Right cardiac atrium (tissue), 5 donors: Measurements from ENCODE around the gene NECAB2. TPM values are rescaled to one million over a fixed set of nuclear protein-coding genes. Genes with fewer than 3 reads are reported as not detected.
A peak's percentile ranks its signal among the peaks of the same experiment; 100 is the strongest.

Source experiments
- ATAC-seq, 2 donors: fragments of 200-7000 bp; cut with Tn5 transposase; one replicate each; pipeline versions ENCODE4 v1.8.0 to v1.9.1; 2020; ENCODE audit warnings: moderate library complexity in 2 of 2, mild to moderate bottlenecking in 1 of 2
- DNase-seq, 3 donors: peaks; one replicate each; pipeline ENCODE4 v3.0.0-alpha.2; 2020
- H3K27ac ChIP-seq: one replicate; pipeline ENCODE4 v1.5.1; 2013; ENCODE audit warnings: mild to moderate bottlenecking, low read length, control low read depth, moderate library complexity
- H3K27me3 ChIP-seq: one replicate; pipeline ENCODE4 v1.6.1; 2013; ENCODE audit not compliant: control insufficient read depth, insufficient read depth
- H3K4me1 ChIP-seq: one replicate; pipeline ENCODE4 v1.6.1; 2013; ENCODE audit warnings: low read length; ENCODE audit not compliant: control insufficient read depth, insufficient read depth
- H3K4me3 ChIP-seq: one replicate; pipeline ENCODE4 v1.5.1; 2013; ENCODE audit warnings: low read length, control low read depth
- H3K9me3 ChIP-seq: one replicate; pipeline ENCODE4 v1.6.1; 2013; ENCODE audit warnings: low read length; ENCODE audit not compliant: control insufficient read depth
- WGBS: extraction: QIAGEN DNeasy Blood & Tissue Kit; methylation state at CpG from one replicate; pipeline ENCODE4 v1.1.7; 2013; 5-methylcytosine and 5-hydroxymethylcytosine counted together
- intact Hi-C, 4 donors: fragments of 100-400 bp; cut with DNase I; formaldehyde crosslinking; loops; one replicate each; pipeline versions ENCODE4 v1.11.0 to v1.14.0; 2022 to 2023
- polyA plus RNA-seq: library from polyadenylated mRNA; stranded (reverse); fragments of 200-250 nt; gene quantifications from one replicate; pipeline ENCODE4 v1.2.3, GENCODE V29; 2013
- total RNA-seq, 4 donors: library from RNA; stranded (reverse); fragmentation: NEBNext Ultra II Directional; extraction: Animal tissue kit (Norgen Biotek cat#: 25700); gene quantifications; one replicate each; pipeline ENCODE4 v1.2.1, GENCODE V29; 2021
- donor health status: healthy with polysubstance abuse.
- donor health status: DM: no; HTN: yes; CAD: no.
- donor health status: DM: no; HTN: no; CAD: no.
- donor health status: DM: no; HTN: yes; CAD: no; lungs with severe emphysema.
- donor health status: DM: yes; HTN: yes; CAD: no.

The NECAB2 gene
- total and polyA plus RNA-seq, 5 donors: 0.28 to 1.8 (median 1.7) TPM

DNA sequence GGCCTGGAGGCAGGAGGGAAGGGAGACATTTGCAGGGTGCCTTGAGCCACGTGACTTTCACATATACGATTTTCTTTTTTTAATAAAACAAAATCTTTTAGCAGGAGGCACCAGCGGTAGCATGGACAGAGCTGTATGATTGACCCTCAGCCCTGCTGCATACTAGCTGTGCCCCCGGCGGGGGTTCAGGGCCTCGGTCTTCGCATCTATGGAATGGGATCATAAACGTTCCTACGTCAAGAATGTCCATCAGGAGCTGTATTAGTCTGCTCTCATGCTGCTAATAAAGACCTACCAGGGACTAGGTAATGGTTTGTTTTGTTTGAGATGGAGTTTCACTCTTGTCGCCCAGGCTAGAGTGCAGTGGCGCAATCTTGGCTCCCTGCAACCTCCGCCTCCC lies 47.4 kb downstream of the NECAB2 start:
- DNase-seq: no peak
- H3K27ac ChIP-seq: no peak overlapping the region
- no peak overlapping the region for H3K4me3 ChIP-seq
- no peak for ATAC-seq
- no peaks in the 10 kb centered on the region for H3K27me3 ChIP-seq
- intact Hi-C loops: no loop called here
- H3K4me1 ChIP-seq: no peaks in the 10 kb centered on the region
- H3K9me3 ChIP-seq: no peaks in the 10 kb centered on the region
- 85% methylated on average over 12 of the region's 12 CpGs for WGBS

DNA sequence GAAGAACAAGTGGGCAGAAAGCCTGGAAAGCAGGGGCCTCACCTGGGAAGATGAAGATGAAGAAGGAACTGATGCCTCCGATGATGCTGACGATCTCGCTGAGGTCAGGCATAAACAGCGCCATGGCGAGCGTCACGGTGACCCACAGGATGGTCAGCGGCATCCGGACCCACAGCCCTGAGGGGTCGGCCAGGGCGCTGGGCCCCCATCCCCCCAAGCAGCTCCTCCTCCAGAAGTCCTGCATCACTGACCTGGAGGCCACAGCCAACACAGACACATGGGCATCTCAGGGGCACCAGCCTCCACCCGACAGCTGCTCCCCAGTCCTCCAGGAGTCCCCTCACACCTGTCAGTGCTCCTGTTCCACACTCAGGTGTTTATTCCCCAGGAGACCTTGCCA lies 48.4 kb downstream of the NECAB2 start:
- DNase-seq: no peak
- intact Hi-C loops: no loop called here
- 91% methylated on average over 12 of the region's 12 CpGs for WGBS
- H3K27ac ChIP-seq: no peak overlapping the region
- H3K4me3 ChIP-seq: no peak overlapping the region
- H3K9me3 ChIP-seq: no peaks in the 10 kb centered on the region
- H3K4me1 ChIP-seq: no peaks in the 10 kb centered on the region
- no peaks in the 10 kb centered on the region for H3K27me3 ChIP-seq
- ATAC-seq: no peak

DNA sequence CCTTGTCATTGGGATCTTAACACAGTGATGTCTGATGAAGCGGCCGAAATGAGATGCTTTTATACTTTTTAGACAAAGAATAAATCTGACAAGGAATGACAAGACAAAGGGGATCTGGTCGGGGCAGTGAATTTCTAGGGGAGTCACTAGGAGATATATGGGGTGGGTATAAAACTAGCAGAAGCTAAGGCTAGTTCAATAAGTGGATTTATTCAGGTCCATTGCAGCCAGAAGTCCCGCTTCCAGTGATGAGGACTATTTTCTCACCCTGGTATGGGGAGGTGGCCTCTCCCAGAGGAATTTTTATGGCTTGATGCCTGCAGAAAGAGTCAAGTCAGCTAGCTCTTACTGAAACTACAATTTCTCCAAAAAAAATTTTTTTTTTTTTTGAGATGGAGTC lies 50.7 kb downstream of the NECAB2 start:
- H3K27me3 ChIP-seq: no peaks in the 10 kb centered on the region
- intact Hi-C loops: no loop called here
- H3K9me3 ChIP-seq: no peaks in the 10 kb centered on the region
- H3K27ac ChIP-seq: no peak overlapping the region
- no peak overlapping the region for H3K4me3 ChIP-seq
- DNase-seq (no peak), ATAC-seq (no peak)
- WGBS: 85% methylated on average over 4 of the region's 4 CpGs
- H3K4me1 ChIP-seq: no peaks in the 10 kb centered on the region

DNA sequence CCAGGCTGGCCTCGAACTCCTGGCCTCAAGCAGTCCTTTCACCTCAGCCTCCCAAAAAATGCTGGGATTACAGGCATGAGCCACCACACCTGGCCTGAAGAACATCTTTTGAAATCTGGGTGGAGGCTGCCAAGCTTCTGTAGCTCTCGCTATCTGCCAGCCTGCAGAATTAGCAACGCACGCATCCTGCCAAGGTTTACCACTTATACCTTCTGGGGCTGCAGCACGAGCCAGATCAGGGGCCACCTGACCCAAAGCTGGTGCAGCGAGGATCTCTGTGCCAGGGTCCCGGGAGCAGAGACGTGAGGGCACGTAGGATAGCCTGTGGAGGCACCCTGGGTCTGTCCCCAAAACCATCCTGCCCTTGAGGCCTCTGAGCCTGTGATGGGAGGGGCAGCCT lies 52.3 kb downstream of the NECAB2 start:
- no peak overlapping the region for H3K4me3 ChIP-seq
- H3K27me3 ChIP-seq: no peaks in the 10 kb centered on the region
- 77% methylated on average over 9 of the region's 9 CpGs for WGBS
- H3K27ac ChIP-seq: no peak overlapping the region
- no peaks in the 10 kb centered on the region for H3K9me3 ChIP-seq
- no peaks in the 10 kb centered on the region for H3K4me1 ChIP-seq
- ATAC-seq: peak; percentile 27 to 30
- no peak for DNase-seq
- intact Hi-C loops: no loop called here

DNA sequence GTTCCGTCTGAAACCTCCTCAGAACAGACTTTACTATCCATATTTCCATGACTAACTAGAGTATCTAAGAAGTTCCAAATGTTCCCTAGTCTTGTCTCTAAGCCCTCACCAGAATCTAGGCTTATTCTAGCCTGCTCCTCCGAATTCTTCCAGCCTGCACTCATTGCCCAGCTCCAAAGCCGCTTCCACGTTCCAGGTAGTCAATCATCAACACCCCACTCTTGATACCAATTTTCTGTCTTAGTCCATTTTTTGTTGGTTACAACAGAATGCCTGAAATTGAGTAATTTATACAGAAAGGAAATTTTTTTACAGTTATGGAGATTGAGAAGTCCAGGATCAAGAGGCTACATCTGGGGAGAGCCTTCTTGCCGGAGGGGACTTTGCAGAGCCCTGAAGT lies 53.4 kb downstream of the NECAB2 start:
- WGBS: 92% methylated on average over 5 of the region's 5 CpGs
- intact Hi-C loops: no loop called here

DNA sequence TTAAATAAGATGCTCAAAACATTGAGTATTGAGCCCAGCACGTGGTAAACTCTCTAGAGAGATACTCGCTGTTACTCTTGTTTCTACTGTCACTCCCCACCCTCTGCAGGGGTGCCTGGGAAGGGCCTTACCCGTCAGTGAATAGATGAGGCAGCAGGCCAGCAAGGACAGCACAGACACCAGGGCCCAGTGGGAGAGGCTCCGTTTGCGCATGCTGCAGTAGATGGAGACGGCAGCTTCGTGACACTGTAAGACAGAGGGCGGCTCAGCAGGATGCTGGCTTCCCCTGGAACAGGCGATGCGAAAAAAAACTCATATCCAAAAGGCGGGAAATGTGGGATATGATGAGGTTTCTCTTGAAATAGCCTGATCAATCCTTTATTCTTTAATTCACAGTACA lies 54.6 kb downstream of the NECAB2 start:
- no peaks in the 10 kb centered on the region for H3K27me3 ChIP-seq
- DNase-seq: no peak
- no peak for ATAC-seq
- H3K4me1 ChIP-seq: no peaks in the 10 kb centered on the region
- no peak overlapping the region for H3K4me3 ChIP-seq
- H3K9me3 ChIP-seq: no peaks in the 10 kb centered on the region
- intact Hi-C loops: no loop called here
- no peak overlapping the region for H3K27ac ChIP-seq
- 67% methylated on average over 11 of the region's 11 CpGs for WGBS

More for the DNA sequence above, 53.4 kb downstream of the NECAB2 start:
- Histone ChIP-seq H3K4me1 (no peaks in the 10 kb centered on the region), H3K27ac (no peak overlapping the region), H3K9me3 (no peaks in the 10 kb centered on the region), H3K27me3 (no peaks in the 10 kb centered on the region), H3K4me3 (no peak overlapping the region)
- no peak for DNase-seq
- ATAC-seq: no peak

DNA sequence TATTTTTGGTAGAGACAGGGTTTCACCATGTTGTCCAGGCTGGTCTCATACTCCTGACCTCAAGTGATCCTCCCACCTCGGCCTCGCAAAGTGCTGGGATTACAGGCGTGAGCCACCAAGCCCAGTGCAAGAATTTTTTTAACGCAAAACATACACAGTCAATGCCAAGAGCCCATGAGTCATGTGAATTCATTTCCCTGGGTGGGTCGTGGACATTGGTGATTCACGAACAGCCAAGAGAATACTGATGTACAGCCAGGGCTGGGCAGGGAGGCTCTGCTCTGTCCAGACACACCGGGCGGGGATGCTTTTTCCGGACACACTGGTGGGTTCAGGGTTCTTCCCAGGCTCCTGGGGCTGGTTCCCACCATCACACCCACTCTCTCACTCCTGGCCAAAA lies 56.8 kb downstream of the NECAB2 start:
- Histone ChIP-seq H3K4me3 (no peak overlapping the region), H3K27me3 (no peaks in the 10 kb centered on the region), H3K9me3 (no peaks in the 10 kb centered on the region), H3K27ac (no peak overlapping the region), H3K4me1 (no peaks in the 10 kb centered on the region)
- ATAC-seq (peak; percentile 35 to 38), DNase-seq (no peak)
- WGBS: 63% methylated on average over 9 of the region's 9 CpGs
- intact Hi-C loops: no loop called here

DNA sequence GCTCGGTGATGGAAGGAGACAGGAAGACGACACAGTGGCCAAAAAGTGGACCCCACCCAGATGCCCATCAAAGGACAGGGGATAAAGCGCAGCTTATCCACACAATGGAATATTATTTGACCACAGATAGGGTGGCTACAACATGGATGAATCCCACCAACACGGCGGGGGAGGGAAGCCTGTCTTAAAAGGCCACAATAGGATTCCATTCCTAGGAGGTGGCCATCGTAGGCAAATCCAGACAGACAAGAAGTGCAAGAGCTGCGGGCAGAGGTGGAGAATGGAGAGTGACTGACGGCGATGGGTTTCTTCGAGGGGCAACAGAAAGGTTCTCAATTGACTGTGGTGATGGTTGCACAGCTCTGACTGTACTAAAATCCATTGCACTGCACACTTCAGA lies 58.6 kb downstream of the NECAB2 start:
- intact Hi-C loops: no loop called here
- H3K27ac ChIP-seq: no peak overlapping the region
- no peaks in the 10 kb centered on the region for H3K27me3 ChIP-seq
- ATAC-seq: no peak
- no peak overlapping the region for H3K4me3 ChIP-seq
- DNase-seq: no peak
- WGBS: 85% methylated on average over 10 of the region's 10 CpGs
- no peaks in the 10 kb centered on the region for H3K4me1 ChIP-seq
- no peaks in the 10 kb centered on the region for H3K9me3 ChIP-seq

DNA sequence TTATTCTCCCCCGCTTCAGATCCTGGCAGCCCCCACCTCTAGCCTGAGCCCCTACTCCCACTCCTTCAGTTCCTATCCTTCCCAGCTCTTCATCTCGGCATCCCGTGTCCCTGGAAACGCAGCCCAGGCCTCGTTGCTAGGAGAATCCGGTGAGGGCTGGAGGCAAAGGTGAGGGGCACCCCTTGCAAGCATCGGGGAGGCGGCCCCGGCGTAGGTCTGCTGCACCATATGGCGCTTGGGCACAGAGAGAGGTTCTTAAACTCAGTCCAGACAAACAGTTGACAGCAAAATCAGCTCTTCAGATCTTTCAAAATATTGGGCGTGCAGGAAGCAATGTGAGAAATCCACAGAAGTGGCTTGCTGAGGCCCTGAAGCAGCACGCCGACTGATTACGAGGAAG lies 59.6 kb downstream of the NECAB2 start:
- intact Hi-C loops: no loop called here
- Histone ChIP-seq H3K4me1 (no peaks in the 10 kb centered on the region), H3K9me3 (no peaks in the 10 kb centered on the region), H3K27ac (no peak overlapping the region), H3K4me3 (no peak overlapping the region), H3K27me3 (no peaks in the 10 kb centered on the region)
- no peak for DNase-seq
- 64% methylated on average over 15 of the region's 15 CpGs for WGBS
- no peak for ATAC-seq

DNA sequence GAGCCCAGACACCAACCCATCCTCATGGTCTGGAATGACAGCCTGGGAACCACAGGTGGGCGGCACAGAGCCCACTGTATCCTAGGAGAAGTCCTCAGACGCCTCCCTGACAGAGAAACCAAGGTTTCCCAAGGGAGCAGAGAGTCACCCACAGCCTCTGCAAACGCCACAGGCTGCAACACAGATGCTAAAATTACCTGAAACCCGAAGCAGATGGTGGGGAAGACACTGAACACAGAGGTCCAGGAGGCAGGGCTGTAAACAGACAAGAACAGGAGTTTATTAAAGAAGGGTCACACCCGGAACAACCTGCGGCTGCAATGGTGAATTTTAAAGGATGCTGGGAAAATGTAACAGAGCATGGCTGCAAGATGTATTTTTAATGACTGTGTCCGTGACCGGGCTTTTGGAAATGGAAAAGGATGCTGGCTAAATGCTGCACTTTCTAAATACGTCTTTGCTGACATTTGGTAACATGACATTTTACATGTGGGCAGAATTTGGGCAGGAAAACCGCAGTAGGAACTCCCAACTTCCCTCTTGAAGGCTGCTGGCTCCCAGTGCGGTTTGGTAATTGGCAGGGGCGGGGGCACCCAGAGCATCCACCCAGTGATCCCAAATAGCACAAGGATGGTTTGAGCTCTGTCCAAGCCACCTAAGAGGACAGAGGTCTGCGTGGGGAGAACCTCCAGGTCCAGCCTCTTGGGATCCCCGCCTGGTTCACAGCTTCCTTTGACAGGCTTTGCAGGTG lies 61.4 kb downstream of the NECAB2 start:
- intact Hi-C loops: no loop called here
- no peaks in the 10 kb centered on the region for H3K9me3 ChIP-seq
- no peak overlapping the region for H3K4me3 ChIP-seq
- DNase-seq (no peak), ATAC-seq (no peak)
- WGBS: 75% methylated on average over 14 of the region's 14 CpGs
- no peaks in the 10 kb centered on the region for H3K27me3 ChIP-seq
- no peaks in the 10 kb centered on the region for H3K4me1 ChIP-seq
- no peak overlapping the region for H3K27ac ChIP-seq

DNA sequence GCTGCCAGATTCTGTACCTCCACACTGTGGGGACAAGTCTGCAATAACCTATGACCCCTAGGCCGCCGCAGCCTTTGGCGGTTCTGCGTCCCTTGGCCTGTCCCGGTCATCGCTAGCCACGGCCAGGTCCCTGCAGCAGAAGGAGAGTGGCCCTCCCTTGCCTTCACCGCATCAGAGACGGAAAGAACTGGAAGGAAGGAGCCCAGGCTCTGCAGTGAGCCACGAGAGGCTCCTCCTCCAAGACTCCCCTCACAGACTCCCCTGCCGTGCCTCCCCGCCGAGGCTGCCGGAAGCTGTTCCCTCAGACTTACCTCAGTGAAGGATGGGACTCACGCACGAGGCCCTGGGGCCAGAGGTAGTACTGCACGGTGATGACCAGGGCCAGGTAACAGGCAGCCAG lies 63.5 kb downstream of the NECAB2 start:
- Histone ChIP-seq H3K27me3 (no peaks in the 10 kb centered on the region), H3K4me3 (no peak overlapping the region), H3K9me3 (no peaks in the 10 kb centered on the region), H3K4me1 (no peaks in the 10 kb centered on the region), H3K27ac (no peak overlapping the region)
- DNase-seq (no peak), ATAC-seq (peak in 1 of 2 donors; percentile 10)
- 79% methylated on average over 17 of the region's 17 CpGs for WGBS
- intact Hi-C loops: no loop called here
